Measurements from ENCODE around the gene GPRC5A. TPM values are rescaled to one million over a fixed set of nuclear protein-coding genes. Genes with fewer than 3 reads are reported as not detected.

The GPRC5A gene
- polyA plus RNA-seq, 6 donors from 2014 or later, result not detected

Other genes starting within 250 kb of the GPRC5A start
- gene GPR19, start 195.4 kb upstream of the GPRC5A start, polyA plus RNA-seq (ENCODE audit: low read depth in 6 of 6), result under 1 TPM in 3 of 6 donors, not detected in 3; 0.16 to 0.52 (median 0.30) TPM
- gene CDKN1B, start 174.2 kb upstream of the GPRC5A start, polyA plus RNA-seq (ENCODE audit: low read depth in 6 of 6), result 10 to 100 TPM in 4 of 6 donors, 1 to 10 TPM in 2; 4.7 to 26.8 (median 14.5) TPM
- gene APOLD1, start 105.9 kb upstream of the GPRC5A start, polyA plus RNA-seq (ENCODE audit: low read depth in 6 of 6), result 1 to 10 TPM in 3 of 6 donors, under 1 TPM in 2, not detected in 1; 0.51 to 2.0 (median 1.1) TPM
- 10 to 100 TPM; 52.0 to 98.1 (median 78.2) TPM for gene DDX47, start 78.2 kb upstream of the GPRC5A start, polyA plus RNA-seq (ENCODE audit: low read depth in 6 of 6)
- under 1 TPM in 1 of 6 donors, not detected in 5; 0.32 TPM for gene GPRC5D, start 60.6 kb downstream of the GPRC5A start, polyA plus RNA-seq (ENCODE audit: low read depth in 6 of 6)
- gene HEBP1, start 108.7 kb downstream of the GPRC5A start, polyA plus RNA-seq (ENCODE audit: low read depth in 6 of 6), result 10 to 100 TPM; 20.2 to 37.3 (median 23.4) TPM
- 1 to 10 TPM; 2.0 to 8.9 (median 6.2) TPM for gene FAM234B, start 152.8 kb downstream of the GPRC5A start, polyA plus RNA-seq (ENCODE audit: low read depth in 6 of 6)
- gene GSG1, start 212.1 kb downstream of the GPRC5A start, polyA plus RNA-seq (ENCODE audit: low read depth in 6 of 6), result under 1 TPM in 2 of 6 donors, not detected in 4; 0.11 to 0.16 TPM